H1 (cell line): Measurements from ENCODE around the gene PHC2. TPM values are rescaled to one million over a fixed set of nuclear protein-coding genes. Genes with fewer than 3 reads are reported as not detected.

Experiments
- CTCF ChIA-PET: fragments of 300-600 bp; sonication (Branson Sonifier 250); formaldehyde crosslinking; loops from one replicate; lab custom pipeline; 2021; ENCODE audit not compliant: partially characterized antibody; lab: Charles Lee
- POLR2A ChIA-PET: fragments of 300-600 bp; sonication (Branson Sonifier 250); formaldehyde crosslinking; loops from one replicate; lab custom pipeline; 2021; ENCODE audit warnings: inconsistent platforms; ENCODE audit not compliant: partially characterized antibody; lab: Charles Lee
- DNase-seq, 2 experiments: peaks; one replicate each; pipeline versions ENCODE4 v3.0.0 to v3.0.0-alpha.2; 2010 to 2022; ENCODE audit warnings: low spot score in 2 of 2, low read depth in 1 of 2, mixed read lengths in 1 of 2
- FAIRE-seq: peaks from 2 replicates; lab custom pipeline; 2011; peaks lifted over from hg19 to GRCh38; lab: Jason Lieb, UNC
- H2AFZ ChIP-seq: 2 replicates; pipeline ENCODE4 v1.8.1; 2012; ENCODE audit warnings: low read length, inconsistent platforms
- H2AK5ac ChIP-seq: 2 replicates; pipeline ENCODE4 v1.6.1; 2013; ENCODE audit warnings: low read depth, low read length
- H2BK120ac ChIP-seq: replicated peaks from 2 replicates; pipeline ENCODE3; 2013; ENCODE audit warnings: low read depth, low read length, inconsistent platforms
- H2BK12ac ChIP-seq: 2 replicates; pipeline ENCODE4 v1.6.1; 2013; ENCODE audit warnings: low read depth, low read length
- H2BK15ac ChIP-seq: 2 replicates; pipeline ENCODE4 v1.6.1; 2013; ENCODE audit warnings: low read length
- H2BK20ac ChIP-seq: 2 replicates; pipeline ENCODE4 v1.6.1; 2013; ENCODE audit warnings: low read length
- H2BK5ac ChIP-seq: 2 replicates; pipeline ENCODE4 v1.6.1; 2013; ENCODE audit warnings: low read depth, low read length
- H3K14ac ChIP-seq: 2 replicates; pipeline ENCODE4 v1.6.1; 2013; ENCODE audit warnings: inconsistent platforms; ENCODE audit not compliant: insufficient read length
- H3K18ac ChIP-seq: 2 replicates; pipeline ENCODE4 v1.6.1; 2013; ENCODE audit warnings: low read length; ENCODE audit errors: extremely low read depth
- H3K23ac ChIP-seq: 2 replicates; pipeline ENCODE4 v1.6.1; 2013; ENCODE audit warnings: inconsistent platforms; ENCODE audit not compliant: insufficient read length
- H3K23me2 ChIP-seq: 2 replicates; pipeline ENCODE4 v1.6.1; 2013; ENCODE audit warnings: low read depth, low read length
- H3K27ac ChIP-seq: 2 replicates; pipeline ENCODE4 v1.6.1; 2011; ENCODE audit warnings: low read depth, low read length, inconsistent platforms
- H3K27me3 ChIP-seq, 4 experiments: replicated peaks in 1 of 4; 1 replicate in 1 of 4; 2 replicates in 3 of 4; pipeline versions ENCODE4 v1.6.1 to v1.8.1; 2011 to 2013; ENCODE audit warnings: low read length in 3 of 4, mild to moderate bottlenecking in 3 of 4, inconsistent platforms in 2 of 4, mixed read lengths in 2 of 4, moderate library complexity in 1 of 4; ENCODE audit not compliant: control insufficient read depth in 3 of 4, insufficient read depth in 3 of 4; ENCODE audit errors: extremely low read depth in 1 of 4
- H3K36me3 ChIP-seq, 4 experiments: 2 replicates each; pipeline versions ENCODE4 v1.6.1 to v1.8.1; 2011 to 2013; ENCODE audit warnings: mild to moderate bottlenecking in 4 of 4, low read length in 3 of 4, moderate library complexity in 2 of 4, control low read depth in 1 of 4, inconsistent platforms in 1 of 4; ENCODE audit not compliant: insufficient read depth in 4 of 4, control insufficient read depth in 2 of 4
- H3K4ac ChIP-seq: replicated peaks from 2 replicates; pipeline ENCODE3; 2013; ENCODE audit warnings: low read length, low read depth, mixed read lengths, inconsistent platforms; ENCODE audit not compliant: insufficient read length
- H3K4me1 ChIP-seq, 4 experiments: replicated peaks in 1 of 4; 1 replicate in 1 of 4; 2 replicates in 3 of 4; pipeline versions ENCODE4 v1.6.1 to v1.8.1; 2011 to 2013; ENCODE audit warnings: low read length in 3 of 4, inconsistent platforms in 2 of 4, mixed read lengths in 1 of 4; ENCODE audit not compliant: insufficient read depth in 4 of 4, control insufficient read depth in 3 of 4
- H3K4me2 ChIP-seq, 2 experiments: 2 replicates each; pipeline versions ENCODE4 v1.6.1 to v1.8.1; 2011 to 2013; ENCODE audit warnings: low read depth in 2 of 2, low read length in 2 of 2, control low read depth in 1 of 2, inconsistent platforms in 1 of 2, mild to moderate bottlenecking in 1 of 2; ENCODE audit not compliant: insufficient read depth in 1 of 2
- H3K4me3 ChIP-seq, 4 experiments: fragments of 200-600, 300-600 bp in 1 of 4; sonication (generic), shearing (Covaris generic), sonication (Bioruptor Twin) in 1 of 4; 2 replicates each; pipeline versions ENCODE4 v1.5.1 to v1.8.1; 2011 to 2016; ENCODE audit warnings: low read length in 4 of 4, low read depth in 3 of 4, control low read depth in 2 of 4, inconsistent platforms in 2 of 4, mild to moderate bottlenecking in 2 of 4, mixed read lengths in 1 of 4, moderate library complexity in 1 of 4; ENCODE audit not compliant: insufficient read depth in 2 of 4; ENCODE audit errors: extremely low read depth in 1 of 4
- H3K56ac ChIP-seq: replicated peaks from 2 replicates; pipeline ENCODE3; 2013; ENCODE audit warnings: low read depth, mild to moderate bottlenecking, mixed read lengths, low read length, inconsistent platforms; ENCODE audit not compliant: insufficient read length
- H3K79me1 ChIP-seq: 2 replicates; pipeline ENCODE4 v1.6.1; 2013; ENCODE audit warnings: low read depth, low read length, control low read depth
- H3K79me2 ChIP-seq, 2 experiments: 2 replicates each; pipeline versions ENCODE4 v1.6.1 to v1.8.1; 2012 to 2013; ENCODE audit warnings: low read length in 2 of 2, mild to moderate bottlenecking in 2 of 2, inconsistent platforms in 1 of 2; ENCODE audit not compliant: insufficient read depth in 2 of 2, control insufficient read depth in 1 of 2
- H3K9ac ChIP-seq, 4 experiments: replicated peaks in 1 of 4; 1 replicate in 1 of 4; 2 replicates in 3 of 4; pipeline versions ENCODE4 v1.6.1 to v1.8.1; 2011 to 2013; ENCODE audit warnings: low read depth in 3 of 4, low read length in 3 of 4, control low read depth in 2 of 4, mild to moderate bottlenecking in 2 of 4, moderate library complexity in 2 of 4, inconsistent platforms in 1 of 4; ENCODE audit errors: extremely low read depth in 1 of 4
- H3K9me3 ChIP-seq, 2 experiments: 2 replicates each; pipeline versions ENCODE4 v1.6.1 to v1.8.1; 2012 to 2013; ENCODE audit warnings: mild to moderate bottlenecking in 2 of 2, moderate library complexity in 2 of 2, control low read depth in 1 of 2, inconsistent platforms in 1 of 2, low read depth in 1 of 2, low read length in 1 of 2, mixed read lengths in 1 of 2; ENCODE audit not compliant: insufficient read depth in 2 of 2
- H4K20me1 ChIP-seq, 2 experiments: replicated peaks in 1 of 2; 2 replicates each; pipeline versions ENCODE3 to v1.8.1; 2011 to 2013; ENCODE audit warnings: inconsistent platforms in 2 of 2, low read length in 2 of 2, mild to moderate bottlenecking in 1 of 2; ENCODE audit not compliant: insufficient read depth in 2 of 2, control insufficient read depth in 1 of 2
- H4K5ac ChIP-seq: 2 replicates; pipeline ENCODE4 v1.6.1; 2013; ENCODE audit warnings: low read length, low read depth, mixed read lengths, inconsistent platforms; ENCODE audit not compliant: insufficient read length
- H4K8ac ChIP-seq: 2 replicates; pipeline ENCODE4 v1.8.0; 2013; ENCODE audit warnings: mild to moderate bottlenecking, moderate library complexity, low read length, inconsistent platforms; ENCODE audit not compliant: insufficient read depth; ENCODE audit errors: extremely low read depth
- H4K91ac ChIP-seq: replicated peaks from 2 replicates; pipeline ENCODE3; 2013; ENCODE audit warnings: low read length, mixed read lengths, inconsistent platforms; ENCODE audit not compliant: insufficient read length
- ASH2L ChIP-seq: fragments of 200-600, 300-600 bp; sonication (generic); IDR thresholded peaks from one replicate; pipeline ENCODE4 v1.7.1; 2017; ENCODE audit warnings: low read length
- ATF3 ChIP-seq: IDR thresholded peaks from 2 replicates; pipeline ENCODE4 v1.6.1; 2011; ENCODE audit warnings: low read depth, mild to moderate bottlenecking, low read length; ENCODE audit not compliant: insufficient read depth
- CHD1 ChIP-seq: IDR thresholded peaks from 2 replicates; pipeline ENCODE4 v1.6.1; 2012; ENCODE audit warnings: low read depth, low read length, improper control_type of control experiment
- KDM5A ChIP-seq: fragments of 200-600 bp; IDR thresholded peaks from 2 replicates; pipeline ENCODE4 v1.7.1; 2012; ENCODE audit warnings: mild to moderate bottlenecking, low read length, inconsistent platforms, mixed read lengths
- PHF8 ChIP-seq: fragments of 200-600 bp; sonication (generic); conservative IDR thresholded peaks from 2 replicates; pipeline ENCODE4 v1.7.1; 2012; ENCODE audit warnings: low read depth, mild to moderate bottlenecking, inconsistent platforms, low read length, moderate library complexity
- SAP30 ChIP-seq: fragments of 300-600 bp; sonication (generic); IDR thresholded peaks from 2 replicates; pipeline ENCODE4 v1.7.1; 2012; ENCODE audit warnings: low read length, moderate library complexity, mild to moderate bottlenecking, inconsistent platforms; ENCODE audit not compliant: insufficient read depth, insufficient replicate concordance
- SIN3A ChIP-seq, 2 experiments: IDR thresholded peaks in 1 of 2; conservative IDR thresholded peaks in 1 of 2; 2 replicates each; pipeline ENCODE4 v1.6.1; 2011 to 2012; ENCODE audit warnings: low read length in 2 of 2, improper control_type of control experiment in 1 of 2, low read depth in 1 of 2, mild to moderate bottlenecking in 1 of 2
- TAF7 ChIP-seq: optimal IDR thresholded peaks from 2 replicates; pipeline ENCODE3; 2011; ENCODE audit warnings: low read depth, mild to moderate bottlenecking, inconsistent platforms, low read length, moderate library complexity, borderline replicate concordance
- TBP ChIP-seq: IDR thresholded peaks from 2 replicates; pipeline ENCODE4 v1.6.1; 2011; ENCODE audit warnings: low read depth, low read length, improper control_type of control experiment
- WGBS, 2 experiments: shearing (Covaris generic) in 1 of 2; methylation state at CpG; one replicate each; pipeline versions ENCODE4 v1.1.6 to v1.1.7; 2013 to 2015; ENCODE audit warnings: low lambda C conversion rate in 2 of 2, mixed read lengths in 2 of 2, inconsistent platforms in 1 of 2, low coverage in 1 of 2, missing lambda C conversion rate in 1 of 2; ENCODE audit not compliant: insufficient replicate concordance in 2 of 2, insufficient coverage in 1 of 2, insufficient read length in 1 of 2; ENCODE audit errors: extremely low coverage in 1 of 2, missing lambda C conversion rate in 1 of 2; 5-methylcytosine and 5-hydroxymethylcytosine counted together
- polyA plus RNA-seq, 7 experiments: library from polyadenylated mRNA; depleted of rRNA in 3 of 7; stranded (reverse) in 5 of 7; unstranded in 2 of 7; fragments of >200 nt in 5 of 7; fragments of 200-250 nt in 2 of 7; gene quantifications; 1 replicate in 5 of 7; 2 replicates in 1 of 7; 4 replicates in 1 of 7; pipeline versions ENCODE4 v1.2.1 to v1.2.3, GENCODE V29; 2011 to 2013; ENCODE audit warnings: missing spikeins in 2 of 7, mixed read lengths in 2 of 7
- total RNA-seq: library from RNA; stranded (reverse); fragmentation: NEBNext Ultra II Directional; extraction: Animal tissue kit (Norgen Biotek cat#: 25700); gene quantifications from 2 replicates; pipeline ENCODE4 v1.2.1, GENCODE V29; 2021

The PHC2 gene
- total and polyA plus RNA-seq, 2 of the 8 experiments (the other 6 are each of a cell fraction or from before 2014, with no cell fraction given): 5.6 to 14.2 TPM

GRCh38 chr1:33277488-33278084, 153.3 kb downstream of the PHC2 start:
- no peak overlapping the region for H3K56ac ChIP-seq
- no peak overlapping the region for H3K4ac ChIP-seq
- H2BK5ac ChIP-seq: no peak overlapping the region
- H4K5ac ChIP-seq: no peak overlapping the region
- H3K79me2 ChIP-seq: no peaks in the 10 kb centered on the region
- peaks cover 2 to 16% of the 10 kb centered on the region in 2 experiments for H4K20me1 ChIP-seq
- H3K9me3 ChIP-seq: no peaks in the 10 kb centered on the region
- H3K14ac ChIP-seq: no peak overlapping the region
- H3K9ac ChIP-seq: no peak overlapping the region
- POLR2A ChIA-PET: interaction anchor here (1.7 kb wide), 1 partner anchor 9 kb away, joined by 7 read pairs; no protein-coding TSS in a partner anchor
- H3K36me3 ChIP-seq: peaks cover 6 to 19% (median 9%) of the 10 kb centered on the region in 4 experiments; a peak in 7 of 8 replicates
- peaks cover 0 to 7% (median 3%) of the 10 kb centered on the region in 4 experiments; a peak in 5 of 7 replicates for H3K4me1 ChIP-seq
- no peak overlapping the region for H2BK15ac ChIP-seq
- no peak overlapping the region for H3K4me3 ChIP-seq
- H3K27me3 ChIP-seq: no peaks in the 10 kb centered on the region
- TF ChIP-seq CHD1 (no peak), PHF8 (no peak), SIN3A (conservative IDR thresholded peaks at IDR 0.05 in 1 of 2, IDR thresholded peaks at IDR 0.05 in 1 of 2; ENCODE audit: low read depth in 1 of 2, low read length in 2 of 2) (no peak), SAP30 (no peak), KDM5A (no peak), TAF7 (no peak), ASH2L (no peak), ATF3 (no peak), TBP (no peak)
- TF ChIP-seq, all 59 proteins: peak for 0
- Histone ChIP-seq H3K27ac (no peak overlapping the region), H3K18ac (no peak overlapping the region), H3K4me2 (no peak overlapping the region), H2BK12ac (no peak overlapping the region), H3K23ac (no peak overlapping the region), H2AFZ (no peak overlapping the region), H3K23me2 (no peaks in the 10 kb centered on the region), H2BK120ac (no peak overlapping the region), H2BK20ac (no peak overlapping the region), H4K91ac (no peak overlapping the region), H3K79me1 (peaks cover 8% of the 10 kb centered on the region), H4K8ac (no peak overlapping the region), H2AK5ac (no peak overlapping the region)
- FAIRE-seq (no peak), DNase-seq (no peak)
- CTCF ChIA-PET: interaction anchor here (1.0 to 3.1 kb wide), 5 partner anchors 9 to 140 kb away, joined by 3 to 20 read pairs (median 3); no protein-coding TSS in a partner anchor
- WGBS, 2 experiments: 80% methylated on average over 11 of the region's 11 CpGs; no CpG with 5 or more reads in 1 of the 2 experiments
